GM19193 (cell line): ENCODE results near the gene UNC80.

ENCODE experiments used
- POLR2A ChIP-seq: IDR thresholded peaks from 4 replicates; pipeline ENCODE4 v1.6.1; 2011; ENCODE audit not compliant: insufficient read depth, insufficient read length; ENCODE audit errors: extremely low read depth

UNC80 gene

DNA sequence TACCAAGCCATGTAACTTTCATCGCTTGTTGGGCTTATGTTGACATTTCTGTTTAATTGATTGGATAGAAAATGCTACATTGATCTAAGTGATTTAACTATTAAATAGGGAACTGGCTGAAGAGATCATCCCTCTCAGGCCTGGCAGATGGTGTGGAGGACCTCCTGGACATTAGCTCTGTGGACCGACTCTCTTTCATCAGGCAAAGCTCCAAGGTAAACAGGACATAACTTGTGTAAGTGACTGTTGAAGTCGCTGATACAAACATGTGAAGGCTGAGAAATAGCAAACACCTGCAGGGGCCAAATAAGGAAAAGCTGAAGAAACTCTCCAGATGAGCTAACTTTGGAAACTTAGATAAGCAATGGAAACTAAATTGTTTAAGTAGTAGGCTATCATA, 68.8 kb downstream of the UNC80 start:
- TF ChIP-seq POLR2A = no peak

DNA sequence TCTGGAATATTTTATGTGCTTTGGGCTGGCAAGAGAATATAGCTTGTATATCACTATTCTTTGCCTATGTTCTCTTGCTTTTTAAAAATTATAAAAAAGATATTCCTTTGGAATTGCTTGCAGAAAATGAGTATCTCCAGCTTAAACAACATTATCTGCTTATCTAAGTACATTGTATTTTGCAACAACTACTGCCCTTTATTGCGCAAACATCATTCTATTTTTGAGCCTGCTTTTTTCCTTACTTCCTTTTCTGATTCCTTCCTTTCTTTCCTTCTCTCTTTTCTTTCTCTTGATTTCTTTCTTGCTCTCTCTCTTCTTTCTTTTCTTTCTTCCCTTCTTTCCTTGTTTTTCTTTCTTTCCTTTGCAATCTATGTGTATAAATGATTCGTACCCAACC, 74.0 kb downstream of the UNC80 start:
- TF ChIP-seq POLR2A = no peak

- TF ChIP-seq POLR2A = no peak
These were observed 93.2 kb downstream of the UNC80 start for GRCh38 chr2:209864716-209865295.

GRCh38 chr2:209868271-209868994, 96.8 kb downstream of the UNC80 start:
- no peak for TF ChIP-seq POLR2A

- TF ChIP-seq POLR2A = no peak
These were observed 98.4 kb downstream of the UNC80 start for GRCh38 chr2:209870067-209870466.

GRCh38 chr2:209872675-209873074, 101.0 kb downstream of the UNC80 start:
- no peak for TF ChIP-seq POLR2A

DNA sequence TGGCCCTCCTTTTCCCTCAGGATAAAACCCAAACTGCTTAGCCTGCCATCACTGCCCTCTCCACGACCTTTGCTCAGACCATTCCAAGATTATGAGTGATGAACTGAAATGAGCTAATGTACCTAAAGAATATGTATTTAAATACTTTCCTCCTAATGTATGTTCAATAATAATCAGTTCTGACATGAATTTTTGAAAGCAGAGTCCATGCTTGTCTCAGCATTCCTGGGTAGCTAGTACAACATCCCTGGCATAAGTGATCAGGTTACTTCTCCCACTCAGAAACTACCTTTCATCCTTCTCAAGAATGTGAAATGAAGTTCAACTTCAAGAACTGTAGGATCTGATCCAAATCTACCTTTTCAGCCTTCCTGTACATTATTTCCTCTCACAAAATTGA, 103.6 kb downstream of the UNC80 start:
- TF ChIP-seq POLR2A = no peak

- TF ChIP-seq POLR2A = no peak
These were observed 104.6 kb downstream of the UNC80 start for GRCh38 chr2:209876211-209876610.

GRCh38 chr2:209878701-209879100, 107.1 kb downstream of the UNC80 start:
- no peak for TF ChIP-seq POLR2A

DNA sequence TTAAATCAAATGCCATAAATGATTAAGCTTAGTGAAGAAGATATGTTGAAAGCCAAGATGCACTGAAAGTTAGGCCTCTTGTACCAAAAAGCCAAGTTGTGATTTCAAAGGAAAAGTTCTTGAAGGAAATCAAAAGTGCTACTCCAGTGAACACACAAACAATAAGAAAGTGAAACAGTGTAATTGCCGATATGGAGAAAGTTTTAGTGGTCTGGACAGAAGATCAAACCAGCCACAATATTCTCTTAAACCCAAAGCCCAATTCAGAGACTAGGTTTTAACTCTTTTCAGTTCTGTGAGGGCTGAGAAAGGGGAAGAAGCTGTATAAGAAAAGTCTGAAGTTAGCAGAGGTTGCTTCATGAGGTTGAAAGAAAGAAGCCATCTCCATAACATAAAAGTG, 129.0 kb downstream of the UNC80 start:
- TF ChIP-seq POLR2A = no peak

DNA sequence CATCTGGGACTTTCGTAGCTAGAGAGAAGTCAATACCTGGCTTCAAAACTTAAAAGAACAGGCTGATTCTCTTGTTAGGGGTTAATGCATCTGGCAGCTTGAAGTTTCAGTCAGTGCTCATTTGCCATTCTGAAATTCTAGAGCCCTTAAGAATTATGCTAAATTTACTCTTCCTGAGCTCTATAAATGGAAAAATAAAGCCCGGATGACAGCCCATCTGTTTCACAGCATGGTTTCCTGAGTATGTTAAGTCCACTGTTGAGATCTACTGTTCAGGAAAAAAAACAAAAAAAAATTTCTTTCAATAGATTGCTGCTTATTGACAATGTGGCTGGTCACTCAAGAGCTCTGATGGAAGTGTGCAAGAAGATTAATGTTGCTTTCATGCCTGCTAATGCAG, 129.5 kb downstream of the UNC80 start:
- no peak for TF ChIP-seq POLR2A

- no peak for TF ChIP-seq POLR2A
These were observed 134.1 kb downstream of the UNC80 start for GRCh38 chr2:209905691-209906090.

DNA sequence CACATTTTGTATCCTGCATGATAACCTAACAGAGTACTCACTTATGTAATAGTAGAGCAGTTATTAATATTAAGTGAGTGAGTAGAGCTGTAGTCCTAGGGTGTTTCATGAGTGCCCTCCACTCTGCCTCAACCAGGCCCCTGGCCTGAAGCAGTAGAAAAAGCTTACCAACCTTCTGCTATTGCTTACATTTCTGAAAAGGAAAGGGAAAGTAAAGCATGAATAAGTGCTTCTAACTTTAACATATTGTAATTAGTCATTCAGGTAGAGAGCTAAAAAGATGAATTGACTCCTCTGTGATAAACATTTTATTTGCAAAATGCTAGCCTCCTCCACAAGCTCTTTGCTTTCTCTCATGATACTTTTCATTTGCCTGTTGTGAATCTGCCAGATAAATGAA, 136.1 kb downstream of the UNC80 start:
- no peak for TF ChIP-seq POLR2A

- no peak for TF ChIP-seq POLR2A
These were observed 136.9 kb downstream of the UNC80 start for GRCh38 chr2:209908511-209908910.

GRCh38 chr2:209911486-209911885, 139.9 kb downstream of the UNC80 start:
- no peak for TF ChIP-seq POLR2A

- TF ChIP-seq POLR2A = no peak
These were observed 142.2 kb downstream of the UNC80 start for GRCh38 chr2:209913786-209914345.
